Astrocyte (in vitro differentiated cells and primary cell): ENCODE measurements around the gene KIF21A.

Source experiments
- EZH2 ChIP-seq: IDR thresholded peaks from 2 replicates; pipeline ENCODE4 v1.6.1; 2012; ENCODE audit warnings: mild to moderate bottlenecking, low read length, inconsistent platforms; ENCODE audit not compliant: insufficient read depth
- TF ChIP-seq, protein P1 (sequence below): IDR thresholded peaks from 2 replicates; pipeline ENCODE4 v1.5.1; 2011; ENCODE audit warnings: low read depth, mild to moderate bottlenecking, inconsistent platforms, low read length, moderate library complexity; ENCODE audit not compliant: insufficient read depth

DNA sequence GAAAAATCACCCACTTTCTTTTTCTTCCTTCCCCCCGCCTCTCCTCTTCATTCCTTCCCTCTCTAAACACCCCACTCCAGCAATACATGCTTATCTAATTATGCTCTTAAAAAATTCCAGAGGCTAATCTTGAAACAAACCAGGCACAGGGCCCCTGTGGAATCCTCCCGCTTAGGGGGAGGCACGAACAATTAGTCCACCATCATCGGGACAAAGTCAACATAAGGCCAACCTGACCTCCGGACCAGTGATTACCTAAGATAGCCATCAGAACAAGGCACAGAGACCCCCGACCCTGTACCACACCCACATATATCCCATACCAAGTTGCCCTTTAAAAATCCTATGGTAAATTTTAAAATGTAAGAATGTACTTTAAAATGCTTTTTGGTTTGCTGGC is 47.1 kb downstream of the KIF21A start:
- TF ChIP-seq, protein P1, sequence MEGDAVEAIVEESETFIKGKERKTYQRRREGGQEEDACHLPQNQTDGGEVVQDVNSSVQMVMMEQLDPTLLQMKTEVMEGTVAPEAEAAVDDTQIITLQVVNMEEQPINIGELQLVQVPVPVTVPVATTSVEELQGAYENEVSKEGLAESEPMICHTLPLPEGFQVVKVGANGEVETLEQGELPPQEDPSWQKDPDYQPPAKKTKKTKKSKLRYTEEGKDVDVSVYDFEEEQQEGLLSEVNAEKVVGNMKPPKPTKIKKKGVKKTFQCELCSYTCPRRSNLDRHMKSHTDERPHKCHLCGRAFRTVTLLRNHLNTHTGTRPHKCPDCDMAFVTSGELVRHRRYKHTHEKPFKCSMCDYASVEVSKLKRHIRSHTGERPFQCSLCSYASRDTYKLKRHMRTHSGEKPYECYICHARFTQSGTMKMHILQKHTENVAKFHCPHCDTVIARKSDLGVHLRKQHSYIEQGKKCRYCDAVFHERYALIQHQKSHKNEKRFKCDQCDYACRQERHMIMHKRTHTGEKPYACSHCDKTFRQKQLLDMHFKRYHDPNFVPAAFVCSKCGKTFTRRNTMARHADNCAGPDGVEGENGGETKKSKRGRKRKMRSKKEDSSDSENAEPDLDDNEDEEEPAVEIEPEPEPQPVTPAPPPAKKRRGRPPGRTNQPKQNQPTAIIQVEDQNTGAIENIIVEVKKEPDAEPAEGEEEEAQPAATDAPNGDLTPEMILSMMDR = no peak
- TF ChIP-seq EZH2 = no peak
